HepG2 (cell line): ENCODE data around the gene RPL5. TPM values are rescaled to one million over a fixed set of nuclear protein-coding genes. Genes with fewer than 3 reads are reported as not detected.

Source experiments
- AHR ChIP-seq: IDR thresholded peaks from 2 replicates; pipeline ENCODE4 v1.6.1; 2018; ENCODE audit warnings: missing genetic modification reagents, missing compliant biosample characterization
- ASH2L ChIP-seq: fragments of 300-600, 200-600 bp; sonication (generic); IDR thresholded peaks from 2 replicates; pipeline ENCODE4 v1.7.0; 2017; ENCODE audit warnings: low read depth, mild to moderate bottlenecking, moderate library complexity, mixed read lengths, low read length; ENCODE audit not compliant: insufficient read length
- ATF7 ChIP-seq, 2 experiments: fragments of 450-650 bp in 1 of 2; sonication (generic) in 1 of 2; formaldehyde crosslinking in 1 of 2; IDR thresholded peaks; 2 replicates each; pipeline versions ENCODE4 v1.4.0 to v1.6.1; 2016 to 2020; ENCODE audit warnings: antibody characterized with exemption in 1 of 2, mild to moderate bottlenecking in 1 of 2, missing genetic modification reagents in 1 of 2
- ATRX ChIP-seq: sonication (generic); formaldehyde crosslinking; IDR thresholded peaks from 2 replicates; pipeline ENCODE4 v1.4.0; 2020; ENCODE audit warnings: missing genetic modification reagents, borderline replicate concordance
- KDM3A ChIP-seq: IDR thresholded peaks from 2 replicates; pipeline ENCODE4 v1.6.1; 2018; ENCODE audit warnings: low read depth, missing compliant biosample characterization
- KDM6A ChIP-seq: IDR thresholded peaks from 2 replicates; pipeline ENCODE4 v1.6.1; 2016; ENCODE audit warnings: low read depth
- LCORL ChIP-seq, 2 experiments: fragments of 450-650 bp in 1 of 2; sonication (generic) in 1 of 2; formaldehyde crosslinking in 1 of 2; IDR thresholded peaks; 2 replicates each; pipeline versions ENCODE4 v1.5.0 to v1.6.1; 2017 to 2020; ENCODE audit warnings: antibody characterized with exemption in 1 of 2, missing genetic modification reagents in 1 of 2
- MBD4 ChIP-seq: IDR thresholded peaks from 2 replicates; pipeline ENCODE4 v1.6.1; 2012; ENCODE audit warnings: low read length, inconsistent platforms, borderline replicate concordance
- NFKBIZ ChIP-seq: IDR thresholded peaks from 2 replicates; pipeline ENCODE4 v1.6.1; 2018; ENCODE audit warnings: missing genetic modification reagents, missing compliant biosample characterization
- NFYC ChIP-seq: IDR thresholded peaks from 2 replicates; pipeline ENCODE4 v1.6.1; 2016; ENCODE audit warnings: missing genetic modification reagents, missing compliant biosample characterization
- NR2F1 ChIP-seq, 2 experiments: fragments of 450-650 bp in 1 of 2; formaldehyde crosslinking in 1 of 2; IDR thresholded peaks; 2 replicates each; pipeline versions ENCODE4 v1.5.0 to v1.6.1; 2016 to 2020; ENCODE audit warnings: mild to moderate bottlenecking in 1 of 2, missing compliant biosample characterization in 1 of 2, missing genetic modification reagents in 1 of 2, moderate library complexity in 1 of 2
- SMARCE1 ChIP-seq: fragments of 450-650 bp; IDR thresholded peaks from 2 replicates; pipeline ENCODE4 v1.6.1; 2017; ENCODE audit warnings: borderline replicate concordance
- WIZ ChIP-seq: sonication (generic); formaldehyde crosslinking; IDR thresholded peaks from 2 replicates; pipeline ENCODE4 v1.5.1; 2020; ENCODE audit warnings: mild to moderate bottlenecking, missing genetic modification reagents
- ZBTB42 ChIP-seq: sonication (generic); formaldehyde crosslinking; IDR thresholded peaks from 2 replicates; pipeline ENCODE4 v1.5.0; 2020; ENCODE audit warnings: mild to moderate bottlenecking, missing genetic modification reagents
- ZNF660 ChIP-seq: sonication (generic); formaldehyde crosslinking; IDR thresholded peaks from 2 replicates; pipeline ENCODE4 v1.5.1; 2020; ENCODE audit warnings: mild to moderate bottlenecking, low read depth, missing genetic modification reagents, borderline replicate concordance
- ZNF7 ChIP-seq: IDR thresholded peaks from 2 replicates; pipeline ENCODE4 v1.6.1; 2016; ENCODE audit warnings: missing biosample characterization, missing genetic modification reagents
- ZNF891 ChIP-seq: sonication (generic); formaldehyde crosslinking; IDR thresholded peaks from 2 replicates; pipeline ENCODE4 v1.5.0; 2020; ENCODE audit warnings: mild to moderate bottlenecking, missing genetic modification reagents
- ZSCAN22 ChIP-seq: sonication (generic); formaldehyde crosslinking; IDR thresholded peaks from 2 replicates; pipeline ENCODE4 v1.4.0; 2020; ENCODE audit warnings: mild to moderate bottlenecking, missing genetic modification reagents
- ZSCAN25 ChIP-seq: sonication (generic); formaldehyde crosslinking; IDR thresholded peaks from 2 replicates; pipeline ENCODE4 v1.8.0; 2022; ENCODE audit warnings: mild to moderate bottlenecking, missing genetic modification reagents
- polyA plus RNA-seq, 8 experiments: library from polyadenylated mRNA; depleted of rRNA in 3 of 8; stranded (reverse) in 7 of 8; unstranded in 1 of 8; fragments of >200 nt; fragmentation: Illumina TruSeq in 4 of 8; extraction: Trizol in 4 of 8; gene quantifications; 2 replicates each; pipeline versions ENCODE4 v1.2.1 to v1.2.3, GENCODE V29; 2011 to 2016; ENCODE audit warnings: low read depth in 4 of 8, missing spikeins in 1 of 8, mixed read lengths in 1 of 8; ENCODE audit not compliant: insufficient read depth in 1 of 8
- total RNA-seq, 5 experiments: library from RNA; depleted of rRNA; stranded (reverse); fragments of >200 nt; fragmentation: Illumina TruSeq; extraction: Trizol; gene quantifications; 2 replicates each; pipeline ENCODE4 v1.2.3, GENCODE V29; 2016; ENCODE audit warnings: low read depth in 1 of 5
- TF ChIP-seq, protein P1 (sequence below): sonication (generic); formaldehyde crosslinking; IDR thresholded peaks from 2 replicates; pipeline ENCODE4 v1.4.0; 2020; ENCODE audit warnings: missing genetic modification reagents
- TF ChIP-seq, protein P2 (sequence below): sonication (generic); formaldehyde crosslinking; conservative IDR thresholded peaks from 2 replicates; pipeline ENCODE4 v1.4.0; 2020; ENCODE audit warnings: mild to moderate bottlenecking, missing genetic modification reagents, moderate library complexity
- TF ChIP-seq, protein P3 (sequence below): sonication (generic); formaldehyde crosslinking; IDR thresholded peaks from 2 replicates; pipeline ENCODE4 v1.4.0; 2020; ENCODE audit warnings: missing genetic modification reagents; ENCODE audit errors: not compliant biosample characterization

RPL5 gene
- total and polyA plus RNA-seq, 2 of the 13 experiments (the other 11 are each of a cell fraction or from before 2014, with no cell fraction given): 2,304 to 2,520 TPM

GRCh38 chr1:92858564-92859399, 26.9 kb downstream of the RPL5 start (continued):
- TF ChIP-seq KDM3A (CRISPR knock-in tag) (peak; percentile 72; the same call in 1 of the 2 replicates), WIZ (CRISPR knock-in tag) (no peak), SMARCE1 (no peak), ZBTB42 (CRISPR knock-in tag) (no peak), ZNF891 (CRISPR knock-in tag) (no peak), KDM6A (CRISPR knock-in tag) (no peak), ZSCAN25 (CRISPR knock-in tag) (no peak), NR2F1 (CRISPR knock-in tag; IDR thresholded peaks at IDR 0.05) (no peak), ATF7 (IDR thresholded peaks at IDR 0.05) (no peak), ATF7 (CRISPR knock-in tag; IDR thresholded peaks at IDR 0.05) (no peak), LCORL (IDR thresholded peaks at IDR 0.05) (no peak), LCORL (CRISPR knock-in tag; IDR thresholded peaks at IDR 0.05) (no peak), ZSCAN22 (CRISPR knock-in tag) (no peak), ZNF660 (CRISPR knock-in tag) (no peak), ATRX (CRISPR knock-in tag) (no peak), ASH2L (peak; percentile 44), NFYC (CRISPR knock-in tag) (no peak), MBD4 (no peak), ZNF7 (CRISPR knock-in tag) (no peak), AHR (no peak), NFKBIZ (CRISPR knock-in tag) (no peak)
- TF ChIP-seq, protein P1, sequence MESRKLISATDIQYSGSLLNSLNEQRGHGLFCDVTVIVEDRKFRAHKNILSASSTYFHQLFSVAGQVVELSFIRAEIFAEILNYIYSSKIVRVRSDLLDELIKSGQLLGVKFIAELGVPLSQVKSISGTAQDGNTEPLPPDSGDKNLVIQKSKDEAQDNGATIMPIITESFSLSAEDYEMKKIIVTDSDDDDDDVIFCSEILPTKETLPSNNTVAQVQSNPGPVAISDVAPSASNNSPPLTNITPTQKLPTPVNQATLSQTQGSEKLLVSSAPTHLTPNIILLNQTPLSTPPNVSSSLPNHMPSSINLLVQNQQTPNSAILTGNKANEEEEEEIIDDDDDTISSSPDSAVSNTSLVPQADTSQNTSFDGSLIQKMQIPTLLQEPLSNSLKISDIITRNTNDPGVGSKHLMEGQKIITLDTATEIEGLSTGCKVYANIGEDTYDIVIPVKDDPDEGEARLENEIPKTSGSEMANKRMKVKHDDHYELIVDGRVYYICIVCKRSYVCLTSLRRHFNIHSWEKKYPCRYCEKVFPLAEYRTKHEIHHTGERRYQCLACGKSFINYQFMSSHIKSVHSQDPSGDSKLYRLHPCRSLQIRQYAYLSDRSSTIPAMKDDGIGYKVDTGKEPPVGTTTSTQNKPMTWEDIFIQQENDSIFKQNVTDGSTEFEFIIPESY (CRISPR knock-in tag): no peak
- TF ChIP-seq, protein P2, sequence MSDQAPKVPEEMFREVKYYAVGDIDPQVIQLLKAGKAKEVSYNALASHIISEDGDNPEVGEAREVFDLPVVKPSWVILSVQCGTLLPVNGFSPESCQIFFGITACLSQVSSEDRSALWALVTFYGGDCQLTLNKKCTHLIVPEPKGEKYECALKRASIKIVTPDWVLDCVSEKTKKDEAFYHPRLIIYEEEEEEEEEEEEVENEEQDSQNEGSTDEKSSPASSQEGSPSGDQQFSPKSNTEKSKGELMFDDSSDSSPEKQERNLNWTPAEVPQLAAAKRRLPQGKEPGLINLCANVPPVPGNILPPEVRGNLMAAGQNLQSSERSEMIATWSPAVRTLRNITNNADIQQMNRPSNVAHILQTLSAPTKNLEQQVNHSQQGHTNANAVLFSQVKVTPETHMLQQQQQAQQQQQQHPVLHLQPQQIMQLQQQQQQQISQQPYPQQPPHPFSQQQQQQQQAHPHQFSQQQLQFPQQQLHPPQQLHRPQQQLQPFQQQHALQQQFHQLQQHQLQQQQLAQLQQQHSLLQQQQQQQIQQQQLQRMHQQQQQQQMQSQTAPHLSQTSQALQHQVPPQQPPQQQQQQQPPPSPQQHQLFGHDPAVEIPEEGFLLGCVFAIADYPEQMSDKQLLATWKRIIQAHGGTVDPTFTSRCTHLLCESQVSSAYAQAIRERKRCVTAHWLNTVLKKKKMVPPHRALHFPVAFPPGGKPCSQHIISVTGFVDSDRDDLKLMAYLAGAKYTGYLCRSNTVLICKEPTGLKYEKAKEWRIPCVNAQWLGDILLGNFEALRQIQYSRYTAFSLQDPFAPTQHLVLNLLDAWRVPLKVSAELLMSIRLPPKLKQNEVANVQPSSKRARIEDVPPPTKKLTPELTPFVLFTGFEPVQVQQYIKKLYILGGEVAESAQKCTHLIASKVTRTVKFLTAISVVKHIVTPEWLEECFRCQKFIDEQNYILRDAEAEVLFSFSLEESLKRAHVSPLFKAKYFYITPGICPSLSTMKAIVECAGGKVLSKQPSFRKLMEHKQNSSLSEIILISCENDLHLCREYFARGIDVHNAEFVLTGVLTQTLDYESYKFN (CRISPR knock-in tag): 0 out of 2 replicates have a peak, but pooled peaks have one; percentile 19
- TF ChIP-seq, protein P3, sequence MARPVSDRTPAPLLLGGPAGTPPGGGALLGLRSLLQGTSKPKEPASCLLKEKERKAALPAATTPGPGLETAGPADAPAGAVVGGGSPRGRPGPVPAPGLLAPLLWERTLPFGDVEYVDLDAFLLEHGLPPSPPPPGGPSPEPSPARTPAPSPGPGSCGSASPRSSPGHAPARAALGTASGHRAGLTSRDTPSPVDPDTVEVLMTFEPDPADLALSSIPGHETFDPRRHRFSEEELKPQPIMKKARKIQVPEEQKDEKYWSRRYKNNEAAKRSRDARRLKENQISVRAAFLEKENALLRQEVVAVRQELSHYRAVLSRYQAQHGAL (CRISPR knock-in tag): no peak
